HAP-1 (cell line): Measurements from ENCODE around the gene BCKDHB.

Source experiments
- DNase-seq, 2 experiments: peaks; one replicate each; pipeline ENCODE4 v3.0.0-alpha.2; 2016 to 2020; ENCODE audit warnings: low spot score in 2 of 2
- H3K27me3 ChIP-seq: fragments of 250-450 bp; sonication (Bioruptor Pico); 2 replicates; pipeline ENCODE4 v1.5.1; 2020; ENCODE audit warnings: low read depth, mild to moderate bottlenecking, moderate library complexity
- H3K36me3 ChIP-seq: fragments of 250-450 bp; sonication (Bioruptor Pico); replicated peaks from 2 replicates; pipeline ENCODE4 v1.5.1; 2020; ENCODE audit warnings: mild to moderate bottlenecking
- H3K4me1 ChIP-seq: fragments of 250-450 bp; sonication (Bioruptor Pico); 2 replicates; pipeline ENCODE4 v1.5.1; 2020; ENCODE audit warnings: mild to moderate bottlenecking
- H3K4me3 ChIP-seq: fragments of 250-450 bp; sonication (Bioruptor Pico); 2 replicates; pipeline ENCODE4 v1.5.1; 2020; ENCODE audit warnings: mild to moderate bottlenecking, moderate library complexity
- H3K9me3 ChIP-seq: fragments of 250-450 bp; sonication (Bioruptor Pico); 2 replicates; pipeline ENCODE4 v1.5.1; 2020; ENCODE audit warnings: mild to moderate bottlenecking, moderate library complexity
- in situ Hi-C: fragments of 300-500 bp; cut with MboI; formaldehyde crosslinking; loops from 3 replicates; pipeline ENCODE4 v1.14.3; 2020; ENCODE audit warnings: low sequenced_read_pairs, inconsistent platforms, mixed read lengths

The BCKDHB gene

DNA sequence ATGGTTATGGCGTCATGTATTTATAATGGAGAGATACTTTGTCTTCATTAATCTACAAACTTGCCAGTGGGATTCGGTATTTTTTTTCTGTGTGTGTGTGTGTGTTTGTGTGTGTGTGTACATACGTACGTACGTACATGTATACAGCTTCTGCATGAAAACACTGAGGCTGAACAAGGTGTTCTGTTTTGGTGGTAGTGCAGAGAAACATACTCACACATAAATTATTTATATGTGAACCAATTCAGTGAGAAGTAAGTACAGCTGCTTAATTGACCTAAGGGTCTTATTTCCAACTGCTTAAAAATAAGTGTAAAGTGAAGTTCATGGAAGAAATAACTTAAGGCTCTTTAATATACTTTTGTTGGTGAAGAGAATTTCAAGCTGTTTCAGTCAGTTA lies 234.2 kb downstream of the BCKDHB start:
- H3K4me3 ChIP-seq: no peak overlapping the region
- in situ Hi-C loops: no loop called here
- no peaks in the 10 kb centered on the region for H3K36me3 ChIP-seq

DNA sequence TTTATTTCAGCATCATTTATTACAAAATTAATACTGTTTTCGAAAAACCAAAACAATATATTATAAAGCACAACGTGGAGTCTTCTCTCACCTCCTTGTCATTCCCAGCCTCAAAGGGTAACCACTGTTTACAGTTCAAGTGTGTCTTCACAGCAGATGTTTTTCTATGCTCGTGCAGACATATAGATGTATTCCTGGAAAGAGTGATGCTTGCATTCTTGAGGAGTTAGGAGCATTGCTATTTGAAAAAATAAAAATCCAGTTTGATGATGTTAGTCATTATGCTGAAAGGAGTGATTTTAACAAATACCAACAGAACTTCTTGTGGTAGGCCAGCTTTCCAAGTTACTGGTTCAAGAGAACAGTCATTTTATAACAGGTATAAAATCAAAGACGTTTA lies 234.9 kb downstream of the BCKDHB start:
- no peaks in the 10 kb centered on the region for H3K9me3 ChIP-seq
- in situ Hi-C loops: no loop called here
- no peaks in the 10 kb centered on the region for H3K36me3 ChIP-seq
- H3K4me1 ChIP-seq: no peaks in the 10 kb centered on the region
- H3K4me3 ChIP-seq: no peak overlapping the region
- no peak for DNase-seq
- no peaks in the 10 kb centered on the region for H3K27me3 ChIP-seq

More for the DNA sequence above, 234.2 kb downstream of the BCKDHB start:
- no peak for DNase-seq
- H3K4me1 ChIP-seq: peaks cover 1% of the 10 kb centered on the region
- H3K27me3 ChIP-seq: no peaks in the 10 kb centered on the region
- H3K9me3 ChIP-seq: no peaks in the 10 kb centered on the region

DNA sequence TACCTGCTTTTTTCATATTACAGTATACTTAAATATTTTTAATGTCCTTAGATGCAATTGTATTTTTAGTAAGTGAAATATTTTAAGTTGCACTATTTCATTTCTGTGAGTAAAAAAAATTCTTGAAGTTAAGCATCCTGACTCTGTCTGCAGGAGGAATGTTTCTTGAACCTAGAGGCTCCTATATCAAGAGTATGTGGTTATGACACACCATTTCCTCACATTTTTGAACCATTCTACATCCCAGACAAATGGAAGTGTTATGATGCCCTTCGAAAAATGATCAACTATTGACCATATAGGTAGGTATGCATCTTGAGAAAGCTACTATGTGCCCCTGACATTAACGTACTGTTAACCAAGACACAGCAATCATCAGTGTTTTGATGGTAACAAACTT lies 237.0 kb downstream of the BCKDHB start:
- Histone ChIP-seq H3K9me3 (no peaks in the 10 kb centered on the region), H3K27me3 (no peaks in the 10 kb centered on the region), H3K4me3 (no peak overlapping the region), H3K4me1 (no peaks in the 10 kb centered on the region), H3K36me3 (no peaks in the 10 kb centered on the region)
- in situ Hi-C loops: no loop called here
- DNase-seq: no peak

- H3K9me3 ChIP-seq: no peaks in the 10 kb centered on the region
- H3K4me1 ChIP-seq: no peaks in the 10 kb centered on the region
- no peaks in the 10 kb centered on the region for H3K36me3 ChIP-seq
- H3K27me3 ChIP-seq: no peaks in the 10 kb centered on the region
- DNase-seq: no peak
- in situ Hi-C loops: no loop called here
- no peak overlapping the region for H3K4me3 ChIP-seq
These were observed 240.6 kb downstream of the BCKDHB start for GRCh38 chr6:80347101-80347500.

GRCh38 chr6:80348263-80348662 lies 241.8 kb downstream of the BCKDHB start:
- no peak overlapping the region for H3K4me3 ChIP-seq
- no peaks in the 10 kb centered on the region for H3K27me3 ChIP-seq
- no peaks in the 10 kb centered on the region for H3K9me3 ChIP-seq
- DNase-seq: no peak
- H3K4me1 ChIP-seq: no peaks in the 10 kb centered on the region
- in situ Hi-C loops: no loop called here
- no peaks in the 10 kb centered on the region for H3K36me3 ChIP-seq

GRCh38 chr6:80356000-80356399 lies 249.5 kb downstream of the BCKDHB start:
- Histone ChIP-seq H3K4me3 (no peak overlapping the region), H3K4me1 (no peaks in the 10 kb centered on the region), H3K27me3 (no peaks in the 10 kb centered on the region), H3K36me3 (no peaks in the 10 kb centered on the region), H3K9me3 (no peaks in the 10 kb centered on the region)
- in situ Hi-C loops: no loop called here
- no peak for DNase-seq

DNA sequence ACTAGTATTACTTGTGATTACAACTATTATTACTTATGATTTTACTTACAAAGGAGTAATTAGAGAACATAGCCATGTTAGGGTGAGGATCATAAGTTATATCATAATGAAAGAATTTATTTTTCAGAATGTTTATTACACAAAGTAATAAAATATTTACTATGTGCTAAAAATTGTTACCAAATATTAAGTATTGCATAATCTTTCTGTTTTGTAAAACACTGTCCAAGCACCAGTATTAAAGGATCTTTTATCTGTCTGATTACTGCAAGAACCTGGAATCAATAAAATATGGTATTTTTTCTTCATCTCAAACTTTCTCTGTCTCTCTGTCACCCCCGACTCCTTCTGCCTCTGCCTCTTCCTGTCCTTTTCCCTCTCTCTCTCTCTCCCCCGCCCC lies 250.1 kb downstream of the BCKDHB start:
- Histone ChIP-seq H3K9me3 (no peaks in the 10 kb centered on the region), H3K4me1 (no peaks in the 10 kb centered on the region), H3K4me3 (no peak overlapping the region), H3K27me3 (no peaks in the 10 kb centered on the region), H3K36me3 (no peaks in the 10 kb centered on the region)
- DNase-seq: no peak
- in situ Hi-C loops: no loop called here

DNA sequence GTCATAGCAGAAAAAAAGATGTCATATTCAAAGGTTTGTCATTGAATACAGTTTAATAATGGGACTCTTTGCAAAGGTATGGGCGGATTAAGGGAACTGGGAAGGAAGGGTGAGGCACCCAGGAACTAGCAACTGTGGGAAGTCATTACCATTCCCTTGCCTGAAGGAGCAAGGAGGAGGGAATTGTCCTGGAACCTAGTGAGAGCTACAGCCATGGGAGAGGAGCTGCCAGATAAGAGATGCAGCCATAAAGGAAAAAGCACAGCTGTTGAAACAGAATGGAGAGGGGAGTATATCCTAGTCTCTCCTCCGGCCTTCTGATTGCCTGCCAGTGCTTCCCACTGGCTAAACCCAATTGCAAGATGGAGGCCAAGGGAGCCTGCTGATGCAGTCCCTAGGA lies 250.6 kb downstream of the BCKDHB start:
- in situ Hi-C loops: no loop called here
- no peaks in the 10 kb centered on the region for H3K36me3 ChIP-seq
- no peaks in the 10 kb centered on the region for H3K27me3 ChIP-seq
- H3K9me3 ChIP-seq: no peaks in the 10 kb centered on the region
- H3K4me1 ChIP-seq: no peaks in the 10 kb centered on the region
- no peak for DNase-seq
- H3K4me3 ChIP-seq: no peak overlapping the region

DNA sequence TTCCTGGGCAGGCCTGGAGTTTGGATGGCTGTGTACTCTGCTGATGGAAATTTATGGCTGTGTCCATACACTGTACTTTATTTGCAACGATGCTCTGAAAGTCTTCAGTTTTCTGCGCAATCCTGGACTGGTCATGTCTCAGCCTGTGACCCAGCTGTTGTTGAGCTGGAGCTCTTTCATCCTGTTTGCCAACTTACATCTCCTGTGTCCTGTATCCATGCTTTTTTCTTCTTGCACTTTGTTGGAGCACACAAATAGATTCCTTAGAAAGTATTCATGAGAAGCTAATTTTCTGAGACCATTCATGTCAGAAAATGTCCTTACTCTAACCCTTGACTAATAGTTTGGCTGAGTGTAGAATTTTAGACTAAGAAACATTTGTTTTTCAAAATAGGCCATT lies 251.2 kb downstream of the BCKDHB start:
- Histone ChIP-seq H3K4me3 (no peak overlapping the region), H3K36me3 (no peaks in the 10 kb centered on the region), H3K4me1 (no peaks in the 10 kb centered on the region), H3K9me3 (no peaks in the 10 kb centered on the region), H3K27me3 (no peaks in the 10 kb centered on the region)
- DNase-seq: no peak
- in situ Hi-C loops: no loop called here

- no peaks in the 10 kb centered on the region for H3K36me3 ChIP-seq
- no peaks in the 10 kb centered on the region for H3K27me3 ChIP-seq
- in situ Hi-C loops: no loop called here
- H3K9me3 ChIP-seq: no peaks in the 10 kb centered on the region
- no peak for DNase-seq
- H3K4me1 ChIP-seq: no peaks in the 10 kb centered on the region
- H3K4me3 ChIP-seq: no peak overlapping the region
These were observed 257.1 kb downstream of the BCKDHB start for GRCh38 chr6:80363501-80364122.

DNA sequence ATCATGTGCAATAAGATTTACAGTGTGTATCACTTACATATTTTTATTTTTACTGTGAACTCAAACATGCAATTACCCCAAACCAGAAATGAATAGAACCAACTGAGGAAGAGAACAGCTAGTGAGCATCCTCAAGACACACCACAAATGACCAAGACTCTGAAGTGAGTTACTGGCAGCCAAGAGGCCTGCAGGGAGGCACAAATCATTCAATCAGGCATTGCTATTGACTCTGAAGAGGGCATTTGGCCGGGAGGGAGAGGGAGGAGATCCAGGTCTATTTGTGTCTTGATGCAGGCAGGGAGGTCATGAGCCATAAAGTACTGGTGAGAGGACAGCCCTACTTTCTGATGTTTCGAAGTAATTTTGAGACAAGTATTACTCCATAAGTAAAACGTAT lies 257.7 kb downstream of the BCKDHB start:
- in situ Hi-C loops: no loop called here
- Histone ChIP-seq H3K27me3 (no peaks in the 10 kb centered on the region), H3K4me3 (no peak overlapping the region), H3K4me1 (no peaks in the 10 kb centered on the region), H3K9me3 (no peaks in the 10 kb centered on the region), H3K36me3 (no peaks in the 10 kb centered on the region)
- no peak for DNase-seq

GRCh38 chr6:80366051-80366450 lies 259.6 kb downstream of the BCKDHB start:
- Histone ChIP-seq H3K36me3 (no peaks in the 10 kb centered on the region), H3K27me3 (no peaks in the 10 kb centered on the region), H3K4me3 (no peak overlapping the region), H3K4me1 (no peaks in the 10 kb centered on the region), H3K9me3 (no peaks in the 10 kb centered on the region)
- no peak for DNase-seq
- in situ Hi-C loops: no loop called here

DNA sequence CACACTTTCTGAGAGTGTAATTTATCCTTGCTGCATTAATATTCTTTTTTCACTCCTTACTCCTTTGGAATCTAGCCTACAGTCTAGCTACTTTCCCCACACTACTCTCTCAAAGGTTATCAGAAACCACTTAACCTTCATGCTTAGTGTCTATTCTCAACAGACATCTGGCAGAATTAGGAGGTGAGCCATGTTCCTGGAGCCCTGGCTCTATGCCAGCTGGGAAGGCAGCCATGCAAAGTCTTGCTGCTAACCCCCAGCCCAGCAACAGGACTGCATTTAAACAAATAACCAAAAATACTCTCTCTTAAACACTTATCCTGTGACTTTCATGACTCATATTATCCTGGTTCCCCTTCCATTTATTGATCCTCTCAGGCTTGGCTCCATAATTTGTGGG lies 260.2 kb downstream of the BCKDHB start:
- in situ Hi-C loops: no loop called here
- no peak for DNase-seq
- Histone ChIP-seq H3K27me3 (no peaks in the 10 kb centered on the region), H3K9me3 (no peaks in the 10 kb centered on the region), H3K4me1 (no peaks in the 10 kb centered on the region), H3K36me3 (no peaks in the 10 kb centered on the region), H3K4me3 (no peak overlapping the region)

- H3K9me3 ChIP-seq: no peaks in the 10 kb centered on the region
- in situ Hi-C loops: no loop called here
These were observed 269.9 kb downstream of the BCKDHB start for GRCh38 chr6:80376411-80376810.

DNA sequence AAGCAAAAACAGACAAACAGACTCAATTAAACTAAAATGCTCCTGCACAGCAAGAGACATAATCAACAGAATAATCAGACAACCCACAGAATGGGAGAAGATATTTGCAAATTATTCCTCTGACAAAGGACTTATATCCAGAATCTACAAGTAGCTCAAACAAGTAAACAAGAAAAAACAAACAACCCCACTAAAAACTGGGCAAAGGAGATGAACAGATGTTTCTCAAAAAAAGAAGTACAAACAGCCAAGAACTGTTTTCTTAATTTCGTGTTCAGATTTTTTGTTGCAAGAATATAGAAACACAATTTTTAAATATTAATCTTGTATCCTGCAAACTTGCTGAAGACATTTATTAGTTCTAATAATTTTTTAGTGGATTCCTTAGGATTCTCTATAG lies 274.1 kb downstream of the BCKDHB start:
- DNase-seq: no peak
- H3K27me3 ChIP-seq: no peaks in the 10 kb centered on the region
- H3K4me3 ChIP-seq: no peak overlapping the region
- no peaks in the 10 kb centered on the region for H3K9me3 ChIP-seq
- no peaks in the 10 kb centered on the region for H3K4me1 ChIP-seq
- H3K36me3 ChIP-seq: no peaks in the 10 kb centered on the region
- in situ Hi-C loops: no loop called here

More at GRCh38 chr6:80376411-80376810, 269.9 kb downstream of the BCKDHB start:
- no peaks in the 10 kb centered on the region for H3K36me3 ChIP-seq
- DNase-seq: no peak
- no peak overlapping the region for H3K4me3 ChIP-seq
- H3K27me3 ChIP-seq: no peaks in the 10 kb centered on the region
- no peaks in the 10 kb centered on the region for H3K4me1 ChIP-seq
